Measurements from ENCODE around the gene PNKP.

Gene PNKP

DNA sequence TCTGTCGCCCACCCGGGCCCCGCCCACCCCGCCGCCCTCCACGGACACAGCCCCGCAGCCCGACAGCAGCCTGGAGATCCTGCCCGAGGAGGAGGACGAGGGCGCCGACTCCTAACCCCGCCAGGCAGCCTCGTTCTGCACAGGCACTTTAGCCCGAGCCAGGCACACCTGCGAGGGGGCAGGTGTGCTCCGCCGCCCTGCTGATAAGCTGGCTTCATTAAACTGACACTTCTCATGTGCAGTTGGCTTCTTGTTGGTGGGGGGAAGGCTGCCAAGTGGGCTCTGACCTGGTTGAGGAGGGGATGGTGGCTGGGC, 21.1 kb upstream of the PNKP start:
- TF ChIP-seq, protein P1, sequence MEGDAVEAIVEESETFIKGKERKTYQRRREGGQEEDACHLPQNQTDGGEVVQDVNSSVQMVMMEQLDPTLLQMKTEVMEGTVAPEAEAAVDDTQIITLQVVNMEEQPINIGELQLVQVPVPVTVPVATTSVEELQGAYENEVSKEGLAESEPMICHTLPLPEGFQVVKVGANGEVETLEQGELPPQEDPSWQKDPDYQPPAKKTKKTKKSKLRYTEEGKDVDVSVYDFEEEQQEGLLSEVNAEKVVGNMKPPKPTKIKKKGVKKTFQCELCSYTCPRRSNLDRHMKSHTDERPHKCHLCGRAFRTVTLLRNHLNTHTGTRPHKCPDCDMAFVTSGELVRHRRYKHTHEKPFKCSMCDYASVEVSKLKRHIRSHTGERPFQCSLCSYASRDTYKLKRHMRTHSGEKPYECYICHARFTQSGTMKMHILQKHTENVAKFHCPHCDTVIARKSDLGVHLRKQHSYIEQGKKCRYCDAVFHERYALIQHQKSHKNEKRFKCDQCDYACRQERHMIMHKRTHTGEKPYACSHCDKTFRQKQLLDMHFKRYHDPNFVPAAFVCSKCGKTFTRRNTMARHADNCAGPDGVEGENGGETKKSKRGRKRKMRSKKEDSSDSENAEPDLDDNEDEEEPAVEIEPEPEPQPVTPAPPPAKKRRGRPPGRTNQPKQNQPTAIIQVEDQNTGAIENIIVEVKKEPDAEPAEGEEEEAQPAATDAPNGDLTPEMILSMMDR (conservative IDR thresholded peaks at IDR 0.05): no peak
- TF ChIP-seq ZFX (IDR thresholded peaks at IDR 0.05): no peak
- no peak overlapping the region for H3K27ac ChIP-seq

DNA sequence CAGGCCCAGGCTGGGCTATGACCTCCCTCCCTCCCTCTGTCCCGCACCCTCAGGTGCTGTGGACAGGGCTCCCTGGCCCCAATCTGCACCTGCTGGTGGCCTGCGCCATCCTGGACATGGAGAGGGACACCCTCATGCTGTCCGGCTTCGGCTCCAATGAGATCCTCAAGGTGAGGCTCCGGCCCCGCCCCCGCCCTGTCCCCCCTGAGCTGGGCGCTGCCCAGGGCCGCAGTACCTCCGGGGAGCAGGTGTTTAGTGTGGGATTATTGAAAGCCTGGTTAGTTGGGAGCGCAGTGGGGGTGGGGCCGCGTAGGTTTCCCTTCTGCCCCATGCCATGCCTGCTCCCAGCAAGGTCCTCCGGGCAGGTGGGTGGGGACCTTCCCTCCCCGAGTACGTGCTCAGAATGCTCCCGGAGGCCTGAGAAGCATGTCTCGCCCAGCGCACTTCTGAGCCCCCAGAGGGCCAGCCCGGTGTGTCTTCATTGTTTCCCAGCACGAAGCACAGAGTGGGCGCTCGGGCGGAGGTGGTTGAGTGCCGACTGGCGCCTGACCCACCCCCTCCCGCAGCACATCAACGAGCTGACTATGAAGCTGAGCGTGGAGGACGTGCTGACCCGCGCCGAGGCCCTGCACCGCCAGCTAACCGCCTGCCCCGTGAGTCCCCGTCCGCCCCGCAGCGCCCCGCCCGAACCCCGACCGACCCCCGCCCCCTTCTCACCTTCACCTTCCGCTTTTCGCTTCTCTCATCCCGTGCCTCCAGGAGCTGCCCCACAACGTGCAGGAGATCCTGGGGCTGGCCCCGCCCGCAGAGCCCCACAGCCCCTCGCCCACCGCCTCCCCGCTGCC, 20.5 kb upstream of the PNKP start:
- TF ChIP-seq ZFX (IDR thresholded peaks at IDR 0.05): no peak
- no peak overlapping the region for H3K27ac ChIP-seq

DNA sequence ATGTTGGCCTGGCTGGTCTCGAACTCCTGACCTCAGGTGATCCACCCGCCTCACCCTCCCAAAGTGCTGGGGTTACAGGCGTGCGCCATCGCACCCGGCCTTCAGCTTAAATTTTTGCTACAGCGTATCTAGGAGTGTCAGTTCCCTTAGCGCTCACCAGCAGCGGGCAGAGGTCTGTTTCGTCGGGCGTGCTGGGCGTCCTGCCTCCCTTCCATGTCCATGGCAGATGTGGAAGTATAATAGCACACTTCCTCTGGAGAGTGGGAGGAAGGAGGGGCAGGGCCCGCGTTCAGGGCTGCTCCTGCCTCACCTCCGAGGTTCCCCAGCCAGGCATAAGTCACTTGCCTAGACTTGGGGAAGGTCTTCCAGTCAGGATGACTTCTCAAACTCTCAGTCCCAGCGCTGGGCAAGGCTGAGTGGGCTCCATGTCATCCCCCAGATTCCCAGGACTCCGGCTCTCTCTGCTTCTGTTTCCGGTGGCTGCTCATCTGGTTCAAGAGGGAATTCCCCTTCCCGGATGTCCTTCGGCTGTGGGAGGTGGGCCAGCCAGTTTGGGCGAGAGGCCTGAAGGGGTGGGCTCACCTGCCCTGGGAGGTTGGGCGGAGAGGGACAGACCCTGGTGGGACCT, 19.8 kb upstream of the PNKP start:
- no peak for TF ChIP-seq ZFX (IDR thresholded peaks at IDR 0.05)
- TF ChIP-seq, protein P1 (conservative IDR thresholded peaks at IDR 0.05): no peak

DNA sequence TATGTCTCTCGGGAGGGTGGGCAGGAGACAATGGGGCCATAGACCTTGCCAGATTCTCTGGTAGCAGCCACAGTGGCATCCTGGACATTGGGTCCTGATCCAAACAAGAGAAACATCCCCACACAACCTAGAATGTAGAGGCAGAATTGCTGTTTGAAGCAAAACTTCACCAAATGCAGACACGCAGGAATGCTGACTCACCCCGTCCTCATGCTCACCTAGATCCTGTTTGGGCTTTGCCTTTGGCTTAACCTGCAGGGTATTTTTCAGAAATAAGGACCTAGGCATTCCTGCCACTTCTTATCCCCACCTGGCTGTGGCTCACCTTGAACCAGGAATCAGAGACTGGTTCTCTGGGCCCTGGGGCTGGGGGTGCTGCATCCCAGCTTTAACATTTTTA, 17.4 kb upstream of the PNKP start:
- no peak for TF ChIP-seq ZFX (IDR thresholded peaks at IDR 0.05)
- TF ChIP-seq, protein P1 (conservative IDR thresholded peaks at IDR 0.05): no peak
- H3K27ac ChIP-seq: no peak overlapping the region

More for the DNA sequence above, 19.8 kb upstream of the PNKP start:
- H3K27ac ChIP-seq: no peak overlapping the region

DNA sequence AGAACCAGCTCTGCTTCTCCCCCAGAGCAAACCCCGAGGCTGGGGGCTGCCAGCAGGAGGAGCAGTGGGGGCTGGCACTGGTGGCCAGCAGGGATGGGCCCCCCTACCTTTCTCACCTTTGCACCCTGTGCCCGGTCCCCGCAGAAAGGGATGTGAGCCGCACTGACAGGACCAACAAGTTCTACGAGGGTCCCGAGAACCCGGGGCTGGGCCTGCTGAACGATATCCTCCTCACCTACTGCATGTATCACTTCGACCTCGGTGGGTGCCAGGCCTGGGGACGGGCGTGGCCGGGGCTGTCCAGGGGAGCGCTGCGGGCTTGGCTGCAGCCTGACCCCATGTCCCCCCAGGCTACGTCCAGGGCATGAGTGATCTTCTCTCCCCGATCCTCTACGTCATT, 16.7 kb upstream of the PNKP start:
- no peak overlapping the region for H3K27ac ChIP-seq
- TF ChIP-seq ZFX (IDR thresholded peaks at IDR 0.05): no peak
- TF ChIP-seq, protein P1 (conservative IDR thresholded peaks at IDR 0.05): no peak

DNA sequence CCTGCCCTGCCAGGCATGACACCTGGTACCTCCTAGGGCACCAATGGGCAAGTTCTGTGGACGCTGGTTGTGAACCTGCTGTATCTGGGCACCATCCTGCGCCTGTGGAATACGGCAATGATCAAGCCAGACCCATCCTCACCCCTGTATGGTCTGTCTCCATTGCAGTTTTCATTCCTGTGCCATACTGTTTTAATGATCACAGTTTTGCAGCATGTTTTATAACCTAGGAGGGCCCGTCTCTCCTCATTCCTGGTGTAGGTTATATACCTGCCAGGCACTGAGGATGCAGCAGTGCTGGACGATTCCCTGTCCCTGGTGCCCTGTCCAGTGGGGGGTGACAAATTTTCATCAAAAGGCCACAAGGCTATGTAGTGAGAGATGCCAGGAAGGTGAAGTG, 15.7 kb upstream of the PNKP start:
- TF ChIP-seq, protein P1 (conservative IDR thresholded peaks at IDR 0.05): no peak
- no peak for TF ChIP-seq ZFX (IDR thresholded peaks at IDR 0.05)

DNA sequence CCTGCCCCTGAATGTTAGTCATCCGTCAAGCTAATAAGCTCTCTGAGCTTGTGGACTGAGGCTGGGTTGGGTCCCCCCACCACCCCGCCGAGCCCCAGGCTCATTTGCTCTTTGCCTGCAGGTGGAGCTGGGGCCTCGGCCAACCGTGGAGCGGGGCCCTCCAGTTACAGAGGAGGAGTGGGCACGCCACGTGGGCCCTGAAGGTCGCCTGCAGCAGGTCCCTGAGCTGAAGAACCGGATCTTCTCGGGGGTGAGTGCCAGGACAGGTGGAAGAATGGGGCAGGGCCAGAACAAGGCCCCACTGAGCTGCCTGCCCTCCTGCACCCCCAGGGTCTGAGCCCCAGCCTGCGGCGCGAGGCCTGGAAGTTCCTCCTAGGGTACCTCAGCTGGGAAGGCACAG, 15.3 kb upstream of the PNKP start:
- no peak overlapping the region for H3K27ac ChIP-seq
- no peak for TF ChIP-seq ZFX (IDR thresholded peaks at IDR 0.05)
- TF ChIP-seq, protein P1 (conservative IDR thresholded peaks at IDR 0.05): no peak

More for the DNA sequence above, 15.7 kb upstream of the PNKP start:
- H3K27ac ChIP-seq: no peak overlapping the region

All from C4-2B (cell line).